GM12891 (cell line): ENCODE measurements around the gene DCUN1D4.

Source experiments
- DNase-seq: peaks from one replicate; pipeline ENCODE4 v3.0.0; 2011; ENCODE audit warnings: low spot score; ENCODE audit not compliant: insufficient read length
- FAIRE-seq: peaks from 2 replicates; lab custom pipeline; 2011; peaks lifted over from hg19 to GRCh38; lab: Jason Lieb, UNC
- PAX5 ChIP-seq: IDR thresholded peaks from 2 replicates; pipeline ENCODE4 v1.6.1; 2011; ENCODE audit warnings: low read length, moderate library complexity, mild to moderate bottlenecking; ENCODE audit not compliant: insufficient read depth, severe bottlenecking
- POLR2A ChIP-seq: IDR thresholded peaks from 2 replicates; pipeline ENCODE4 v1.6.1; 2011; ENCODE audit warnings: low read depth, low read length, control low read depth
- POLR2AphosphoS5 ChIP-seq: IDR thresholded peaks from 2 replicates; pipeline ENCODE4 v1.6.1; 2011; ENCODE audit warnings: low read depth, low read length, control low read depth
- POU2F2 ChIP-seq: IDR thresholded peaks from 2 replicates; pipeline ENCODE4 v1.6.1; 2011; ENCODE audit warnings: low read depth, mild to moderate bottlenecking, control low read depth, low read length, moderate library complexity
- SPI1 ChIP-seq: IDR thresholded peaks from 2 replicates; pipeline ENCODE4 v1.6.1; 2011; ENCODE audit warnings: low read depth, low read length, control low read depth
- TAF1 ChIP-seq: IDR thresholded peaks from 2 replicates; pipeline ENCODE4 v1.6.1; 2011; ENCODE audit warnings: low read depth, low read length, control low read depth

The DCUN1D4 gene

DNA sequence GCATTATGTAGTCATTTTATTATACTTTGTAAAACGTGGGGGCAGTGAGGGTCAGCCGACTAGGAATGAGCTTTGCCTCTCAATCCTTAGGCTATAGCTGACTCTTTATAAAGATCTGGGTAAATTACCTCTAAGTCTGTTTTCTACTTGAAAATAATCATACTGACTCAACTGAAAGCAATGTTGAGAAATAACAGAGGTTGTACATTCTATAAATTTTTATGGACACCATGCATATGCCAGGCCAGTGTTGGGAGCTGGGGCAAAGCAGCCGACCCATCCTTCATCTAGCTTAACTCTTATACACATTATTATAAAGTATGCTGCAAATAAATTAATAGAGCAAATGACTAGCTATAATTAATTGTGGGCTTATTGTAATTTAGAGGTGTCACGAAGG, 2.2 kb upstream of the DCUN1D4 start:
- FAIRE-seq: no peak

DNA sequence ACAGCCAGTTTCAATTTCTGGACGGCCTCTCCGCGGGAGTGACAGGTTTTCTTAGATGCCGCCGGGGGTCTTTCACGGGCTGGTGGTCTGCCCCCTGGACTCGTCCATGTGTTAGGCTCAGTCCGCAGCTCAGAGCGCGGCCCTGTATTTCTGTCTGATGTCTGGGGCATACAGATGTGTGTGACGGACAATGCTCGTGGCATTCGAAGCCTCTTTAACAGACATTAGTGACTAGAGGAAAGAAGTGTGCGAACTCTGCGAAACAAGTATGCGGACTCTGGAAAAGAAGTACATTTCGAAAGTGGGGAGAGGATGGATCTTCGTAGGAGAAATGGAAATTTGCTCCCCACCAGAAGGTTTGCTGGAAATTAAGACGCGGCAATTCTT, 793 bp upstream of the DCUN1D4 start:
- FAIRE-seq: no peak
- DNase-seq: no peak
- TF ChIP-seq POU2F2 (no peak), PAX5 (no peak), SPI1 (no peak), POLR2AphosphoS5 (no peak), POLR2A (no peak), TAF1 (no peak)

More for the DNA sequence above, 2.2 kb upstream of the DCUN1D4 start:
- no peak for TF ChIP-seq SPI1
- no peak for TF ChIP-seq PAX5
- TF ChIP-seq POU2F2: no peak
- no peak for TF ChIP-seq TAF1
- no peak for TF ChIP-seq POLR2AphosphoS5
- no peak for TF ChIP-seq POLR2A
- DNase-seq: no peak

DNA sequence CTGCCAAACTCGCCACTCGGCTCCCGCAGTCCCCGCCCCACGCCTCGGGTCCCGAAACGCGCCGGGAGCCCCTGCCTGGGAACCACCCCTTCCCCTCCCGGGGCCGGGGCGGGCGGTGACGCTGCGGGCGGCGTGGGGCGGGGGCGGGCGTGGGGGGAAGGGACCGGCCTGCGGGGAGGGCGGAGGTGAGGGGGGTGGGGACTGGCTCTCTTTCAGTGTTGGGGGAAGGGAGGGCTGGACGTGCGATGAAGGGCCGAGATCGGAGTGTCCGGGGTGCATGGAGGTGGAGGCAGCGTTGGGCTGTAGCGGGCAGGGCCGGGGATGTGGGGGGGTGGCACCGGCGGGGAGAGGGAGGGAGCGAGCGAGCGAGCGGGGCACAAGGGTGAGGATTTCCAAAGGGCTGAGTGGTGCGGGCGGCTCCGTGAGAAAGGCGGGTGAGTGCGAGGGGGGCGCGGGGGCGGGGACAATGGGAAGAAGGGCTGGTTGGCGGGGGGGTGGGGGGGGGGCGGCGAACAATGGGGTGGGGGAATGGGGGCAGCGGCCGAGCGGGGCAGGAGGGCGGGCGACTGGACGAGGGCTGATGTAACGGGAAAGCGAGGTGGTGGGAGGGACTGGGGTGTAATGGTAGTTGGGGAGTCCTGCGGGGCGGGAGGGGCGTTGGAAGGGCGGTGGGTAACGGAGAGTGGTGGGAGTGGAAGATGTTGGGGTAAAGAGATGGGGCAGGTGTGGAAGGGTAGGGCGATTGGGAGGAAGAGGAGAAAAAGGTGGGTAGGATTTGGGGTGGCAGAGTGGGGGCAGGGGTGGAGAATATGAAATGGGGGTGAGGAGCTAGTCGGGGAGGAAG, 578 bp downstream of the DCUN1D4 start:
- DNase-seq: peak; percentile 49
- no peak for FAIRE-seq
- TF ChIP-seq PAX5 (no peak), TAF1 (no peak), POU2F2 (no peak), POLR2AphosphoS5 (no peak), SPI1 (no peak), POLR2A (no peak)

DNA sequence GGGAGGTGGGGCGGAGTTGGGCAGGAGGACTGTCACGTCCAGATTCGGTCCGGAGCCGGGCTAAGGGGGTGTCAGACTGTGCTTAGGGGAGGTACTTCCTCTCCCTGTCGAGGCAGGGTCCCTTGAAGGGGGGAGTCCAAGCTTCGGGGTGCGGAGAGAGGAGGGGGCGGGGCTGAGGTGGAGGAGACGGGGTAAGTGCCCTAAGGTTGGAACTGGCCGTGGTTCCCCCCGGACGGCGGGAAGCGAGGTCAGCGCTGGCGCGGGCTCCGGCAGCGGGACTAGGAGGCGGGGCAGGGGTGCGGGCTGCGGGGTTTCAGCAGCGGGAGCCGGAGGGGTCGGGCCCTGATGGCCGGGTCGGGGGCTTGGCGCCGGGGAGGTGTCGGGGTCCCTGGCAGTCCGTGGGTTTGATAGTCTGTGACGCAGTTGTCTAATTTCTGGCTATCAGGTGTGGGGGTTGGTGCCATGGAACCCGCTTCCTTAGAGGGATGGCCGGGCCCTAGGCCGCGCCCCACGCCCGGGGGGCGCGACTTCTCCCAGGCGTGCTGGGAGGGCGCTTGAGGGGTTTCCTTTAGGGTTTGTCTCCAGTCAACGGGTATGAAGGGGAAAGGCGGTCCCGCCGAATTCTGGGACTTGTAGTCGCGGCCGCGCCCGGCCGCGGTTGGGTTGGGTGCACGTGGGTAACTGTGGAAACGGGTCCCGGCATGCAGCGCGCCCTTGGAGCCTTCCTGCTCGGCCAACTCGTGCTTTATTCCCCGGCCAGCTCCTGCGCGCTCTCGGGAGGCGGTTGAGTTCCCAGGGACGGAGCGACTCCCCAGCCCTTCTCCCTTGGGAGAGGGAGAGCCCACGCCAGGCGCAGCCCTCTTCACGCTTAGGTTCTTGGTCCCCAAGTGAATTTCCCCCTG, 1.5 kb downstream of the DCUN1D4 start:
- FAIRE-seq (peak; percentile 97), DNase-seq (peak; percentile 58)
- TF ChIP-seq SPI1: 0 out of 2 replicates have a peak, but pooled peaks have one; percentile 31
- TF ChIP-seq POLR2AphosphoS5: no peak
- peak; percentile 6; the same call in 1 of the 2 replicates for TF ChIP-seq POU2F2
- no peak for TF ChIP-seq PAX5
- no peak; the same call in 1 of the 2 replicates for TF ChIP-seq TAF1

DNA sequence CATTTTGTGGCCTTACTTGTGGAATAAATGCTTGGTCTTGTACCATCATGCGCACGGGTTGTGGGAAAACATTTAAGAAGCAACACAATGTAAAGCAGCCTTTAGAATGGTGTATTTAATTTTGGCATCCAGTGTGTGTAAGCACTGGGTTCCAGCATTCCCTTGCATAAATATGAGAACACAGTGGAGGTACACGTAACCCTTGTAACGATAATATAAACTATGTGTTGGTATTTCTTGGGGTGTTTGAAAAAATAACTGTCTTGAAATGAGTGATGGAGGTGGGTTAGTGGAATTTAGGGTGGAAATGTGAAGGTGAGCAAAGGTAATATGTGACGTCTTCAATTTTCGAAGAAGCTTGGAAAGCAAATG, 2.1 kb downstream of the DCUN1D4 start:
- DNase-seq: no peak
- TF ChIP-seq POU2F2: no peak
- TF ChIP-seq PAX5: no peak
- FAIRE-seq: no peak

DNA sequence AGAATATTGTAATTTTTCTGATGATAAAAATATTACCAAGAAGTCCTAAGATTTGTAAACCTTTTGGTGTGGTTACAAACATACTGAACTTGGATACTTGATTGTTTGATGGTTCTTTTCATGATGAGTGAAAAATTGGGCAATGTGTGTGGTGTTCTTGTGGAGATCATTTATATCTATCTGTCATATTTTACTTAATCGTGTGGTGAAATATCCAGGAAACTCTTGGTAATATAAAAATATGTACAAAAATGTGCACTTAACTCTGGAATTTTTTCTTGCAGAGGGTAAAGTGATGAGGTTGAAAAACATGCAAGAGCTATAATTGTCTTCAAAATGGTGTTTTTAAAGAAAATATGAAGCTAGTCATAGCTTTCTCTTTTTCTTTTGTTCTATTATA, 2.8 kb downstream of the DCUN1D4 start:
- TF ChIP-seq TAF1: no peak
- no peak for TF ChIP-seq POU2F2
- TF ChIP-seq POLR2A: no peak
- no peak for TF ChIP-seq POLR2AphosphoS5
- TF ChIP-seq PAX5: no peak
- no peak for TF ChIP-seq SPI1
- FAIRE-seq (no peak), DNase-seq (no peak)

DNA sequence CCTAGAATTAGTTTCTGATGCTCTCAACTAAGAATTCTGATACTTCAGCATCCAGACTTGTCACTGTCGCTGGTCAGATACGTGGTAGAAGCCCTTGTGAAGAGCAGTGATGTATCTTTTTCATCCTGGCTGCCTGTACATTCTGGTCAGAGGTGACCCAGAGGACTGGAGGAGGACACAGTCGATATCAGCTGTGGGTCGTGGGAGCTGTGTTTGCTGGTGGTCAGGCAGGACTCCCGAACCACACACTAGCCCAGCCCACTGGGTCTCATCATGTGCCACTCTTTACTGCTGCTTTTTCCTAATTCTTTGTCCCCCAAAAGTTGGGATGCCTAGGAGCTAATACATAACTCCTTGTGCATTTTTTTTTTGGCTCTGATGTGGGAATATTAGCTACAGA, 6.5 kb downstream of the DCUN1D4 start:
- FAIRE-seq: no peak
- DNase-seq: no peak
- TF ChIP-seq TAF1: no peak
- TF ChIP-seq POLR2AphosphoS5: no peak
- TF ChIP-seq PAX5: no peak
- TF ChIP-seq POU2F2: no peak
- no peak for TF ChIP-seq POLR2A
- no peak for TF ChIP-seq SPI1

DNA sequence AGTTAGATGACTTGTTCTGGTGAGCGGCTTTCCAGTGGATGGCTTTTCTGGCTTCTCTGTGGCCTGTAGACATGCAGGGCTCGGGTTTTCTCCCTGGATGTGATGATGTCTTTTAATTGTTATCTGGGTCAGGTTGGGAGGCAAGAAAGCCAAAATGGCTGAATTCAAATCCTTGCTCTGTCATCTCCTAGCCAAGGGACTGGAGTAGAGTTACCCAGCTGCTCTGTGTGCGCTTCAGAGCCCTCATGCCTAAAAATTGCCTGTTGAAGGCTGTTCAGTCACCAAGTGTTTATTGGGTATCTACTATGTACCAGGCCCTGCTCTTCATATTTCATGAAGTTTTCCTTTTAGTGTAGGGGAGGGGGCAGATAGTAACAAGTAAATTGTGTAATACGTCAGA, 7.3 kb downstream of the DCUN1D4 start:
- DNase-seq (no peak), FAIRE-seq (no peak)
- TF ChIP-seq PAX5 (no peak), POU2F2 (no peak), POLR2A (no peak), TAF1 (no peak), POLR2AphosphoS5 (no peak), SPI1 (no peak)

DNA sequence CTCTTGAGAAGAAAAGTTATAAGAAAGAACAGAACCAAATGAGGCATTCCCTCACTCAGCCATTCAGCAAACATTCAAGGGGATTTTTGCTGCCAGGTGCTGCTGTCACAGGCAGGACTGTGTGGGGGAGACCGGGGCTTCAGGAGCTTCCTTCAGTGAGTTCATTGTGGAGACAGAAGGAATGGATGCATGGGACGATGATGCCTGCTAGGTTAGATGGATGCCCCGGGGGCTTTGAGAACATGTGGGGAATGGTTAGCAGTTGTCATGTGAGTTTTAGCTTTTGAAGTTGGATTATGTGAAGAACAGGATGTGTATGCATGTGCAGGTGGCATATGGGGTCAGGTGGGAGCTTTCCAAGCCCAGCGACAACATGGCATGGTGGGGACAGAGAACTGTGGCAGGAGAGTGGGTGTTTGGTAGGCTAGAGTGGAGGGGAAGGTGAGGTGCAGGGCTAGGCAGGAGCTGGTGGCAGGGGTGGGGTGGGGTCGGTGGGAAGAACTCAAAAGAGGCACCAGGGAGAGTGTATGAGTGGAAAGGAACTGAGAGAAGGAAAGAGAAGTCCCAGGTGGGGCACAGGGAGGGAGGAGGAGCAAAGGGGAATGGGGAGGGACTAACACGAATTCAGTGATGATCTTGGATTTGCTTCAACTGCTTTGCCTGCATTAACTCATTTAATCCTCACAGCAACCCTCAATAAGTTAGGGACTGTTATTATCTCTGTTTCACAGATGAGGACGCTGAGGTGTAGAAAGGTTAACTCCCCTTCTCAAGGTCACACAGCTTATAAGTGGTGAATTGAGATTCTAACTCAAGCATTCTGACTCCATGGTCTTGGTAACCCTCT, 8.4 kb downstream of the DCUN1D4 start:
- TF ChIP-seq POU2F2 (no peak), PAX5 (no peak), SPI1 (no peak), POLR2AphosphoS5 (no peak), TAF1 (no peak), POLR2A (no peak)
- no peak for DNase-seq
- FAIRE-seq: no peak
